IPS-18c (cell line): Measurements from ENCODE around the gene CLEC18B.
"Not testable (repeated sequence)": the region's sequence is repeated elsewhere in the genome, so short reads cannot be mapped to it uniquely, and the experiment has no call there.

ENCODE experiments used
- H3K4me3 ChIP-seq: 2 replicates; pipeline ENCODE4 v1.7.0; 2013; ENCODE audit warnings: low read depth, mild to moderate bottlenecking, low read length, moderate library complexity; ENCODE audit not compliant: insufficient read depth
- H3K9me3 ChIP-seq: one replicate; pipeline ENCODE4 v1.6.1; 2013; ENCODE audit warnings: mild to moderate bottlenecking, low read length, moderate library complexity; ENCODE audit not compliant: control insufficient read depth, insufficient read depth

CLEC18B gene

GRCh38 chr16:74450236-74450635, 29.0 kb upstream of the CLEC18B start:
- Histone ChIP-seq H3K4me3 (no peak overlapping the region), H3K9me3 (peaks cover 2% of the 10 kb centered on the region)

- H3K4me3 ChIP-seq = no peak overlapping the region
These were observed 28.2 kb upstream of the CLEC18B start for GRCh38 chr16:74449470-74449869.

GRCh38 chr16:74448990-74449389, 27.7 kb upstream of the CLEC18B start:
- Histone ChIP-seq H3K9me3 (peaks cover 2% of the 10 kb centered on the region), H3K4me3 (no peak overlapping the region)

More at GRCh38 chr16:74449470-74449869, 28.2 kb upstream of the CLEC18B start:
- H3K9me3 ChIP-seq = peaks cover 2% of the 10 kb centered on the region

GRCh38 chr16:74447578-74447977, 26.3 kb upstream of the CLEC18B start:
- Histone ChIP-seq H3K9me3 (peaks cover 2% of the 10 kb centered on the region), H3K4me3 (no peak overlapping the region)

GRCh38 chr16:74446866-74447265, 25.6 kb upstream of the CLEC18B start:
- no peak overlapping the region for H3K4me3 ChIP-seq
- H3K9me3 ChIP-seq = peaks cover 2% of the 10 kb centered on the region

DNA sequence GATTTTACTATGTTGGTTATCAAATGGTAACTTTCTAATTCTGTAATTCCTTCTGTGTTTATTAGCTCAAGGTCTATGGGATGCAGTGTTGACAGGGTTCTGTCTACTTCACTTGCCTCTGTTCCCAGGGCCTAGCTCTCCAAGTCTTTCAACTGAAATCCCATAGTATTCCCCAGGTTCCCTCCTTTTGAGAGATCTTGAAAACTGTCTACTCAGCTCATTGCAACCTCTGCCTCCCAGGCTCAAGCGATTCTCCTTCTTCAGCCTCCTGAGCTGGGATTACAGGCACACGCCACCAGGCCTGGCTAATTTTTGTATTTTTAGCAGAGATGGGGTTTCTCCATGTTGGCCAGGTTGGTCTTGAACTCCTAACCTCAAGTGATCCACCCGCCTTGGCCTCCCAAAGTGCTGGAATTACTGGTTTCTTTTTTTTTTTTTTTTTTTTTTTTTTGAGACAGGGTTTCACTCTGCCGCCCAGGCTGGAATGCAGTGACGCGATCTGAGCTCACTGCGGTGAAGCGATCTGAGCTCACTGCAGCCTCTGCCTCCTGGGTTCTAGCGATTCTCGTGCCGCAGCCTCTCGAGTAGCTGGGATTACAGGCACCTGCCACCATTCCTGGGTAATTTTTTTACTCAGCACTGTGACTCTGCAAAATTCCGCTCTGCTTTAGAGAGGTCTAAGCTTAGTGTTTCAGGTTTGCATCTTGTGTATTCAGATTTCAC, 22.5 kb upstream of the CLEC18B start:
- not testable (repeated sequence) for H3K4me3 ChIP-seq

GRCh38 chr16:74439685-74440084, 18.4 kb upstream of the CLEC18B start:
- H3K9me3 ChIP-seq = peaks cover 2% of the 10 kb centered on the region
- no peak overlapping the region for H3K4me3 ChIP-seq

More for the DNA sequence above, 22.5 kb upstream of the CLEC18B start:
- H3K9me3 ChIP-seq = not testable (repeated sequence)

- H3K9me3 ChIP-seq = peaks cover 2% of the 10 kb centered on the region
These were observed 17.3 kb upstream of the CLEC18B start for GRCh38 chr16:74438492-74438979.

GRCh38 chr16:74431516-74431915, 10.2 kb upstream of the CLEC18B start:
- Histone ChIP-seq H3K4me3 (no peak overlapping the region), H3K9me3 (no peaks in the 10 kb centered on the region)

More at GRCh38 chr16:74438492-74438979, 17.3 kb upstream of the CLEC18B start:
- H3K4me3 ChIP-seq = no peak overlapping the region

DNA sequence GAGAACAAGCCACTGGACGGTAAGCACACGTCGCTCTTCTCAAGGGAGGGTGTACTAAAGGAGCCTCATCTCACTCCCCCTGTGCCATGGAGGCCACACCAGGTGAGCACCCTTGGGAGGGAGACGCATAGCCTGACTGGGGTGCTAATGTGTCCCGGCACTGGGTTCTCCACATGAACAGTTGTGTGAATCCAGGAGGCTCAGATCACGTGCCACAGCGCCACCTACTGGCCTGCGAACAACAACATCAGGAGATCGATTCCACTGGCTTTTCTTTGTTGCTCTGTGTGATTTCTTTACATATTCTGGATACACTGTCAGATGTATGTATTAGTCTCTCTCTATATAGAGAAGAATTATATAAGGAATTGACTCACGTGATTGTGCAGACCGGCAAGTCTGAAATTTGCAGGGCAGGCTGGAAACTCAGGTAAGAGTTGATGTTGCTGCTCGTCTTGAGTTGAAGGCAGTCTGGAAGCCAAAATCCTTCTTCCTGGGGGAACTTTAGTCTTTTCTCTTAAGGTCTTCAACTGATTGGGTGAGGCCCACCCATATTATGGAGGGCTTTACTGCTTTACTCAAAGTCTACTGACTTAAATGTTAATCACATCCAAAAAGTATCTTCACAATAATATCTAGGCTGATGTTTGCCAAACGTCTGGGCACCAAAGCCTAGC, 8.9 kb upstream of the CLEC18B start:
- not testable (repeated sequence) for H3K4me3 ChIP-seq, H3K9me3 ChIP-seq

GRCh38 chr16:74428493-74428892, 7.2 kb upstream of the CLEC18B start:
- H3K4me3 ChIP-seq, H3K9me3 ChIP-seq: not testable (repeated sequence)

DNA sequence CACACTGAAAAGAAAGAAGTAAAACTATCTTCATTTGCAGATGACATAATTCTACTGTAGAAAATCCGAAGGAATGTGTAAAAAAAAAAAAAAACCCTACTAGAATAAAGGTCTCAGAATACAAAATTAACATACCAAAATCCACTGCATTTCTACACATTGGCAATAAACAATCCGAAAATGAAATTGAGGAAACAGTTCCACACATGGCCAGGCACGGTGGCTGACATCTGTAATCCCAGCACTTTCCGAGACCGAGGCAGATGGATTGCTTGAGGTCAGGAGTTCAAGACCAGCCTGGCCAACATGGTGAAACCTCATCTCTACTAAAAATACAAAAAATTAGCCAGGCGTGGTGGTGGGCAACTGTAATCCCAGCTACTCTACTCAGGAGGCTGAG, 4.5 kb upstream of the CLEC18B start:
- not testable (repeated sequence) for H3K9me3 ChIP-seq, H3K4me3 ChIP-seq

GRCh38 chr16:74423721-74424120, 2.4 kb upstream of the CLEC18B start:
- H3K9me3 ChIP-seq, H3K4me3 ChIP-seq: not testable (repeated sequence)

GRCh38 chr16:74422086-74422485, 808 bp upstream of the CLEC18B start:
- H3K4me3 ChIP-seq, H3K9me3 ChIP-seq: not testable (repeated sequence)

DNA sequence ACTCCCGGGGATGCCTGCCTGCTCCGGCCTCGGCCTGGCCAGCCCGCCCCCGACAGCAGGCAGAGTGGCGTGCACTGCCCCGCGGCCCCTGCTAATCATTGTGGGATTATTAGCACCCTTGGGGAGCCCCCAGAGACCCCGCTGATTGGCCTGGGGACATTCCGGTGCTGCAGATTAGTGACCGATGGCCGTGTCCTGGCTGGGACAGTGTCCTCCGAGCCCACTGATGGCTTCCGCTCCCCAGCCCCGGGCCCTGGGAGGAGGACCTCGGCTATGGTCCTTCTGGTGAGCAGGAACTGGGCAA, 156 bp upstream of the CLEC18B start:
- not testable (repeated sequence) for H3K4me3 ChIP-seq, H3K9me3 ChIP-seq

DNA sequence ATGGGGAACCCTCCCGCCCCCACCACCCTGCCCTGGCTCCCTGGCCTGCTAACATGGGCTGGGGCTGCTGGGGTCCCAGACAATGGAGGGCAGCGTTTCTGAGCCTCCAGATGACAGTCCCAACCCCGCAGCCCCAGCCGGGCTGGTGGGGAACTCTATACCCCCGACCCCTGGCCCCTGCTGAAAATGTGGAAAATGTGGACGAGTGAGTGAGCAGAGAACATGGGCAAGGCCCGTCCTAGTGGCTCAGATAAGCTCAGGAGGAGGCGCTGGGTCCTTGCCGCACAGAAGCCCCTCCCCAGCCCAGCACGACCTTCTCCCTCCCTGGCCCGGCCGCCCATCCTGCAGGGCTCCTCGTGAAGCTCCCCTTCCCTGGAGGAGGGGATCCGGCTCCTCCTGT, 1.5 kb downstream of the CLEC18B start:
- H3K4me3 ChIP-seq, H3K9me3 ChIP-seq: not testable (repeated sequence)

- not testable (repeated sequence) for H3K9me3 ChIP-seq, H3K4me3 ChIP-seq
These were observed 3.4 kb downstream of the CLEC18B start for GRCh38 chr16:74417897-74418296.

DNA sequence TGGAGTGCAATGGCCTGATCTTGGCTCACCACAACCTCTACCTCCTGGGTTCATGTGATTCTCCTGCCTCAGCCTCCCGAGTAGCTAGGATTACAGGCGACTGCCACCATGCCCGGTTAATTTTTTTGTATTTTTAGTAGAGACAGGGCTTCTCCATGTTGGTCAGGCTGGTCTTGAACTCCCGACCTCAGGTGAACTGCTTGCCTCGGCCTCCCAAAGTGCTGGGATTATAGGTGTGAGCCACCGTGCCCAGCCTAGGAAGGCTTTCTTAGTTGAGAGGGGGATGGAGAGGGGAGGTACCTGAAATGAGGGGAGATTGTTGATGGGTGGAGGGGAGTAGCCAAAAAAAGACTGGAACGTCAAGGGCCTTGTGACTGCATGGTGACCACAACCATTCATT, 7.4 kb downstream of the CLEC18B start:
- H3K9me3 ChIP-seq = not testable (repeated sequence)

DNA sequence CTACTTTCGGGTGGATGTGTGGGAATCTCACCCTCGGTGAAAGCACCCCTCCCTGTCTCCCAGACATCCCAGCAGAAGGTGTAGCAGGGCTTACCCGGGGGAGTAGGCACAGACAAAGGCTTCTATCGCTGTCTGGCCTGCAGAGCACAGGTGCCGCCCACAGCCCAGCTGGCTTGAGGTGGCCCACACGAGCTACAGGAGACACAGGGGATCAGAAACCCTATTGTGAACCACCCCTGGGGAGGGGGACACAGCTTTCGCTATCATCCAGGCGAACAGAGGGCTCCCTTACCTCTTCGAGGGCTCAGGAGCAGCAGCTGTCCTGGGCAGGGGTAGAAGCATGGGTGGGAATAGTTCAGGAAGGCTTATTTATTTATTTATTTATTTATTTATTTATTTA, 7.8 kb downstream of the CLEC18B start:
- not testable (repeated sequence) for H3K4me3 ChIP-seq

More for the DNA sequence above, 7.4 kb downstream of the CLEC18B start:
- H3K4me3 ChIP-seq = not testable (repeated sequence)

More for the DNA sequence above, 7.8 kb downstream of the CLEC18B start:
- not testable (repeated sequence) for H3K9me3 ChIP-seq
